Hepatic stellate cell (primary cell): ENCODE data around the gene ECI1.
"Not testable (repeated sequence)": the region's sequence is repeated elsewhere in the genome, so short reads cannot be mapped to it uniquely, and the experiment has no call there.

Source experiments
- DNase-seq: peaks from one replicate; pipeline ENCODE4 v3.0.0; 2011; ENCODE audit warnings: low spot score

Gene ECI1

GRCh38 chr16:2252806-2253148, 1.4 kb upstream of the ECI1 start:
- DNase-seq: no peak

GRCh38 chr16:2250652-2251295, 613 bp downstream of the ECI1 start:
- no peak for DNase-seq

- no peak for DNase-seq
These were observed 5.0 kb downstream of the ECI1 start for GRCh38 chr16:2246301-2246885.

GRCh38 chr16:2244926-2245795, 6.2 kb downstream of the ECI1 start:
- DNase-seq: no peak

DNA sequence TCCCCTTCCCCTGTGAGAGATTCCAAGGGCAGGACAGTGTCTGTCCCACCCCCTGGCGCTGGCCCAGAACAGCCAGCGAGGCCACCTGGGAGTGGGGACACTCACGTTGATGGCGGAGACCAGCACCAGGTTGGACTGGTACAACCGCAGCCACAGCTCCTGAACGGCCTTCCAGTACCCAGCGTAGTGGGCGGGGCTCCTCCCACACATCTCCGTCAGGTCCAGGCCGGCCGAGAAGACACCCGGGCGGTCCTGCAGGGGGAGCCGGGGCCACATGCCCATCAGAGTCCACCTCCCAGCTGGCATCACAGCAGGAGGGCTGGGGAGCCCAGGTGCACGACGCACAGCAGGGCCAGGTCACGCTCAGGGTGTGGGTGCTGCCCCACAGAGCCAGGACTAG, 7.1 kb downstream of the ECI1 start:
- DNase-seq: no peak

DNA sequence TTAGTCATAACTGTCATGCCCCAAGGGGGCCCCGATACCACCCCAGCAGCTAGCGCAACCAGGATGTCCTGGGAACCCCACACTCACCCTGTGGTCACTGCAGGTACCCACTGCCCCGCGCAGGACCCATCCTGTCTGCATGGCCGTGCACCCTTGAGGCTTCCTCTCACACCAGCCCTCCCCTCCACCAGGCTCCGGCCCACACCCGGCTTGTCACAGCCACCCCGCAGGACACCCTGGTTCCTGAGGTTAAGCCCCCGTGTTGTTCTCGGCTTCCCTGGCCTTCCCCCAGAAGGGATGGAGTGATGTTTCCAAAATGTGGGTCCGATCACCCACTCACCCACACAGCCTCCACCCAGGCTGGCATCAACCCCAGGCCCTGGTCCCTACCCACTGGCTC, 7.6 kb downstream of the ECI1 start:
- no peak for DNase-seq

DNA sequence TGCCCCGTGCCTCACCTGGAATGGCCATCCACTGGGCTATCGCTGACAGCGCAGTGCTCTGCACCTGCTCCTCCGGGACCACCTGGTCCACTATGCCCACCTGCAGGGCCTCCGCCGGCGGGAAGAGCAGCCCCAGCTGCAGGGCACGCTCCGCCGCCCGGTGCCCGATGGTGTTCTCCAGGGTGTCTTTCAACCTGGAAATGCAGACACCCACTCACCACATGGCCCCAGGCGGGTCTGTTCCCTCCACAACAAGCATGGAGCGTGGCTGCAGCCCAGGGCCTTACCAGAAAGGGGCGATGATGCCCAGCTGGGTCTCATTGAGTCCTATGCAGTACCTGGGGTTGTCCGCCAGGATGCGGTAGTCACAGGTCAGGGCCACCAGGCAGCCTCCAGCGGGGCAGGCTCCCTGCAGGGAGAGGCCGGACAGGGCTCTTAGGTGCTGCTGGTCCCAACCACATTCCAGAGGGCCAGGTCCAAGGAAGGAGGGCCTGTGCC, 8.3 kb downstream of the ECI1 start:
- DNase-seq: no peak

- no peak for DNase-seq
These were observed 8.8 kb downstream of the ECI1 start for GRCh38 chr16:2242598-2242997.

- not testable (repeated sequence) for DNase-seq
These were observed 11.1 kb downstream of the ECI1 start for GRCh38 chr16:2240331-2240730.

DNA sequence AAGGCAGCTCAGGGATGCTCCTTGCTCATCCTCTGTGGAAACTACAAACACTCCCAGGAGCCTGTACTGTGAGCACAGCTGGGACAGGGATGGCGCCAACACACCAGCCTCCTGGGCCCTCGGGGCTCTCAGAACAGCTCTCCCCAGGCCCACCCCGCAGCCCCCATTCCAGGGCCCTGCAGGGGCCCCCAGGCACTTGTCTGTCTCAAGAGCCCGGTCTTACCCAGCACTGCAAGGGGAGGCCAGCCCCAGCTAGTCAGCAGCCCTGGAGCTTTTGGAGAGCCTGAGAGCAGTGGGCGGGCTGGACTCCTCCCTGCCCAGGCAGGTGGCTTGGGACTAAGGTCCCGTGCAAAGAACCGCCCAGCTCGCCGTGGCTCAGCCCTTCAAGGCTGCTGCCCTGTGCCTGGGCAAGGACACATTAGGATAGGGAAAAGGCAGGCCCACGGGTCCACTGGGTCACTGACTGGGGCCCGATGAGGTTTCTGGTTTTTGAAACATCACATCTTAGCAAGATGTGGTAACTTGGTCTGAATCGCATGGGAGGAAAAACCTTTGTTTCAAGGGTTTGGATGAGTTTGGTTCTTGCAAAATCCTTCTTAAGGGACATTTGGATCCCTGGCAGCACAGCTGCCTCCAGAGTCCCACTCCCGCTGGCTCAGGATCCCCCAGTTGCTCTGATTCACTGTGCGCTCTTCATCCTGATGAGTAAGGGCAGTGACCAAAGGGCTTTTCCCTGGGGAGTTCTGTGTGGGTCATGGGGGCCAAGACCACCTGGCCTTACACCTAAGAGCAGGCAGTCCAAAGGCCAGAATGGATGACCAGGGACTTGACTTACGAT, 12.3 kb downstream of the ECI1 start:
- DNase-seq: no peak

DNA sequence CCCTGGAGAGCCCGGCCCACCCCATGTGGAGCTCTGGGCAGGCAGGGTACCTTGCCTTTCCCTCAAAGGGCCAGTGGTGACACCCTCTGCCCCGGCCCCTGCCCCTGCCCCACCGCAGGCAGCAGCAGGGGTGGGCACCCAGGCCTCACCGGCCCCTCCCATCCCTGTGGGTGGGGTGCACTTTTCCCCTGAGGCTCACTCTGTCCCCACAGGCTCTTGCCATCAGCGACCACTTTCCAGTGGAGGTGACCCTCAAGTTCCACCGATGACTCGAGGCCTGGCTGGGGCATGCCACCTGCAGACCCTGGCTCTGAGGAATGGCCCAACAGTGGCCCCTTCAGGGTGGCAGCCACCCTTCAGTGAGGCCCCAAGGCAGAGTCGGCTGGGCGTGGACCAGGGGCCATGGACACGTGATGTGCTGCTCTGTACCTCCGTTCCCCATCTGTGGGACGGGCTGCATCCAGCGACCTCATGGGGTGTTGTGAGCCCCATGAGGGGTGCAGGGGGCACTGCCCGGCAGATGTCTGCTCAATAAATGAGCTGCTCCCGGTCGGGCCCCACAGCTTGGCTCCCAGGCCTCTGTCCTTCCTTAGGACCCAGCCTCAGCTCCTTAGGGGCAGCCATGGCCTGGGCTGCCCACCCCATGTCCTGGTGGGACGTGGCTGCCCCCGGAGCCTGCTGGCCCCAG, 13.1 kb downstream of the ECI1 start:
- DNase-seq: no peak

DNA sequence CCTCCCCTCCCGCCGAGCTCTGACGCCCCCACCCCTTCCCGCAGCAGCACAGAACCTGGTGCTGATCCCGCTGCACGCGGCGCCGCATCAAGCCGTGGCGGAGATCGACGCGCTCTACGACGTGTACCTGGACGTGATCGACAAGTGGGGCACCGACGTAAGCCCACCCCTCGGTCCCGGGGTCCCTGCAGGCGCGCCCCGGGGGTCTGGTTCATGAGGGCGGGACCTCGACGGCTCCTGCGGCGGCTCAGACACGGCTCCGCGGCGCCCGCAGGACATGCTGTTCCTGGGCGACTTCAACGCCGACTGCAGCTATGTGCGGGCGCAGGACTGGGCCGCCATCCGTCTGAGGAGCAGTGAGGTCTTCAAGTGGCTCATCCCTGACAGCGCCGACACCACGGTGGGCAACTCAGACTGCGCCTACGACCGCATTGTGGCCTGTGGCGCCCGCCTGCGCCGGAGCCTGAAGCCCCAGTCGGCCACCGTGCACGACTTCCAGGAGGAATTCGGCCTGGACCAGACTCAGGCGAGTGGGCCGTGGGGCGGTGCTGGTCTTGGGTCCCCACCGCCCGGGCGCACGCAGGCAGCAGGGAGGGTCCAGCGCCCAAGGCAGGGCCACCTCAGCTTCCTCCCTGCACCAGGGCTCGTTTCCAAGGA, 13.8 kb downstream of the ECI1 start:
- DNase-seq: no peak

- no peak for DNase-seq
These were observed 14.3 kb downstream of the ECI1 start for GRCh38 chr16:2237102-2237482.

DNA sequence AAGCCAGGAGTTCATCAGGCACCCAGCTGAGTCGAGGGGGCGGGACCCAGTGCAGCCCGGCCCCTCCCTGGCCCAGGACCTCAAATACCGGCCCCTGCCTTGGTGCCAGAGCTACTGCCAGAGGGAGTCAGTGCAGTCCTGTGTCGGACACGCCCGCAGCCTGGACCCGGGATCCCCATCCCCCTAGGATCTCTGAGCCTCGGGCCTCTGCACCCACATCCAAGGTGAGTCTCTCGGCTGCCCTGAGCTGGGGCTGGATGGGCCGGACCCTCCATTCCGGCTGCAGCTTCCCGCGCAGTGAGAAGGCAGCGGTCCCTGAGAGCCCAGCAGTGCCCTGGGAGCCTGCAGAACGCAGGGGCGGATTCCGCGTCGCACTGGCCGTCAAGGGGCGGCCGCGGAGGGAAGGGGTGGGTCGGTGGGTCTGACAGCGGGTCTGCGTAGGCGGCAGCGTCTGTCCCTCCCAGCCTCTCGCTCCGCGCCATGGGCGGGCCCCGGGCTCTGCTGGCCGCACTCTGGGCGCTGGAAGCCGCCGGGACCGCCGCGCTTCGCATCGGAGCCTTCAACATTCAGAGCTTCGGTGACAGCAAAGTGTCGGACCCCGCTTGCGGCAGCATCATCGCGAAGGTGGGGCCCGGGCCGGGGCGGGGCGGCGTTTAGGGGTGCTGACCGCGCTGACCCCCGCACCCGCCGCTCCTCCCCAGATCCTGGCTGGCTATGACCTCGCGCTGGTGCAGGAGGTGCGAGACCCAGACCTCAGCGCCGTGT, 14.9 kb downstream of the ECI1 start, which contains the start of gene DNASE1L2:
Gene DNASE1L2 (plus strand): TSS at position 108 of the 765 bp plus-strand sequence. CDS start 373 bp downstream, at position 481.
- peak; percentile 63 for DNase-seq

GRCh38 chr16:2235695-2236336, 15.6 kb downstream of the ECI1 start:
- DNase-seq: no peak

DNA sequence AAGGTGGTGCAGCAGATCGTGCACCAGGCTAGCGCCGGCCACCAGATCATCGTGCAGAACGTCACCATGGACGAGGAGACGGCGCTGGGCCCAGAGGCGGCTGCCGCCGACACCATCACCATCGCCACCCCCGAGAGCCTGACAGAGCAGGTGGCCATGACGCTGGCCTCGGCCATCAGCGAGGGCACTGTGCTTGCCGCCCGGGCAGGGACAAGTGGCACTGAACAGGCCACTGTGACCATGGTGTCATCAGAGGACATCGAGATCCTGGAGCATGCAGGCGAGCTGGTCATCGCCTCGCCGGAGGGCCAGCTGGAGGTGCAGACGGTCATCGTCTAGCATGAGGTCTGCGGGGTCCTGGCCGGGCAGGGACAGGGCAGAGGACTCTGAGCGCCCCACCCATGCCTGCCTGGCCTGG, 16.1 kb downstream of the ECI1 start:
- DNase-seq: no peak

- DNase-seq: no peak
These were observed 16.6 kb downstream of the ECI1 start for GRCh38 chr16:2234813-2235170.

DNA sequence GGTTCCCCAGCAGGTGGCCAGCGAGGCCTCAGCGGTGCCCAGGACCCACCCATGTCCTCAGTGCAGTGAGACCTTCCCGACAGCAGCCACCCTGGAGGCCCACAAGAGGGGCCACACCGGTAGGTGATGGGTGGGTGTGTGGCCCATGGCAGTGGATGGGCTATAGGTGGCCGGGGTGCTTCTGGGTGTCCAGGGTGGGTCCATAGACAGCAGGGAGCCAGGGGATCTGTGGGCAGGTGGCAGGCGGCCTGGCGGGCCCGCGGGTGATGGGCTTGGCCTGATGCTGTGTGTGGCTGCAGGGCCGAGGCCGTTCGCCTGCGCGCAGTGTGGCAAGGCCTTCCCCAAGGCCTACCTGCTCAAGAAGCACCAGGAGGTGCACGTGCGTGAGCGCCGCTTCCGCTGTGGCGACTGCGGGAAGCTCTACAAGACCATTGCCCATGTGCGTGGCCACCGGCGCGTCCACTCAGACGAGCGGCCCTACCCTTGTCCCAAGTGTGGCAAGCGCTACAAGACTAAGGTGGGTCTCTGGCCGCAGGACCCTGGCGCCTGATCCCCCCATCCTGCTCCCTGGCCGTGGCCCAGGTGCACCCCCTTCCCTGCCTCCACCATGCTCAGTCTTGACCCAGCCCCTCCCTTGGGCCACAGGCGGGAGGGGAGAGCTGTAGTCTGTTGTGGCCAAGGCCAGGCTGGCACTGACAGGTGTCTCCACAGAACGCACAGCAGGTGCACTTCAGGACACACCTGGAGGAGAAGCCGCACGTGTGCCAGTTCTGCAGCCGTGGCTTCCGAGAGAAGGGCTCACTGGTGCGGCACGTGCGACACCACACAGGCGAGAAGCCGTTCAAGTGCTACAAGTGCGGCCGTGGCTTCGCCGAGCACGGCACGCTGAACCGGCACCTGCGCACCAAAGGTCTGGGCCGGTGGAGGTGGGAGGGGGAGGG, 17.2 kb downstream of the ECI1 start:
- DNase-seq: no peak
